Gastroesophageal sphincter (tissue), 4 donors: ENCODE results near the gene GPRC5B. TPM values are rescaled to one million over a fixed set of nuclear protein-coding genes. Genes with fewer than 3 reads are reported as not detected.

ENCODE experiments used
- ATAC-seq: fragments of 150-250 bp; one replicate; pipeline ENCODE4 v1.9.1; 2016; ENCODE audit warnings: mild to moderate bottlenecking, moderate library complexity
- H3K27ac ChIP-seq, 4 donors: fragments of 200-600 bp; sonication (generic) in 3 of 4; 1 replicate in 3 of 4; 2 replicates in 1 of 4; pipeline ENCODE4 v1.5.1; 2016 to 2019
- H3K27me3 ChIP-seq: fragments of 200-600 bp; sonication (generic); one replicate; pipeline ENCODE4 v1.5.1; 2019
- H3K36me3 ChIP-seq, 2 donors: fragments of 200-600 bp; sonication (generic); one replicate each; pipeline ENCODE4 v1.5.1; 2019; ENCODE audit warnings: control low read depth in 1 of 2
- H3K4me1 ChIP-seq, 3 donors: fragments of 200-600 bp; sonication (generic); 1 replicate in 2 of 3; 2 replicates in 1 of 3; pipeline ENCODE4 v1.5.1; 2016 to 2019; ENCODE audit warnings: control low read depth in 2 of 3
- H3K4me3 ChIP-seq, 2 donors: fragments of 200-600 bp; sonication (generic); one replicate each; pipeline ENCODE4 v1.5.1; 2019; ENCODE audit warnings: mild to moderate bottlenecking in 1 of 2, moderate library complexity in 1 of 2
- H3K9me3 ChIP-seq, 3 donors: fragments of 200-600 bp; sonication (generic); one replicate each; pipeline ENCODE4 v1.5.1; 2017 to 2019; ENCODE audit warnings: control low read depth in 2 of 3
- CTCF ChIP-seq, 4 experiments: fragments of 200-600 bp in 2 of 4; fragments of 450-650 bp in 2 of 4; sonication (generic) in 1 of 4; IDR thresholded peaks; one replicate each; pipeline ENCODE4 v1.5.1; 2017 to 2019; ENCODE audit warnings: antibody characterized with exemption in 4 of 4, mild to moderate bottlenecking in 2 of 4, moderate library complexity in 2 of 4
- EP300 ChIP-seq: sonication (generic); formaldehyde crosslinking; IDR thresholded peaks from one replicate; pipeline ENCODE4 v1.6.1; 2017; ENCODE audit warnings: antibody characterized with exemption, mild to moderate bottlenecking
- POLR2A ChIP-seq, 2 donors: fragments of 450-650 bp; IDR thresholded peaks; one replicate each; pipeline ENCODE4 v1.6.1; 2017; ENCODE audit warnings: antibody characterized with exemption in 2 of 2, mild to moderate bottlenecking in 2 of 2, moderate library complexity in 1 of 2
- POLR2AphosphoS5 ChIP-seq: sonication (generic); formaldehyde crosslinking; IDR thresholded peaks from one replicate; pipeline ENCODE4 v1.6.1; 2017; ENCODE audit warnings: antibody characterized with exemption
- WGBS, 2 donors: methylation state at CpG; one replicate each; pipeline ENCODE4 v1.1.5; 2018; ENCODE audit warnings: low coverage in 1 of 2; 5-methylcytosine and 5-hydroxymethylcytosine counted together
- total RNA-seq, 4 donors: library from RNA; depleted of rRNA; stranded (reverse); fragments of >200 nt; gene quantifications; one replicate each; pipeline ENCODE4 v1.1.0, GENCODE V29; 2016

GPRC5B gene
- total RNA-seq, 4 donors from 2014 or later, result 11.5 to 29.2 (median 20.5) TPM

DNA sequence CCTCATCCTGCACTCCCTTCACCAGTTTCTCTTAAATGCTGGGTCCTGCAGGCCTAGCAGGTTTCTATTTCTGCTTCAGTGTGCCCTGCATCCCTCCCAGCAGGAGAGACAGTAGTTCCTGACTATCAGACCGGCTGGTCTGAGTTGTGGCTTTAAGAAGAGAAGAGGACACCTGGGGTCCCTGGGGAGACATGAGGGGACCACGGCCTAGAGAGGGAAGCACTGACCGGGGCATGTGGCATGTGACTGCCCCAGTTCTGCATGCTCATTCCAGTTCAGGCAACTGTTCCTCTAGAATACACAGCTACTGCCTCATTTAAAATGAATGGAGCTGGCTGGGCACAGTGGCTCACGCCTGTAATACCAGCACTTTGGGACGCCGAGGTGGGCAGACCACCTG is 61.3 kb downstream of the GPRC5B start:
- Histone ChIP-seq H3K27ac (no peak overlapping the region), H3K4me3 (no peak overlapping the region), H3K9me3 (no peaks in the 10 kb centered on the region), H3K4me1 (no peaks in the 10 kb centered on the region), H3K27me3 (no peaks in the 10 kb centered on the region), H3K36me3 (peaks cover 0 to 11% of the 10 kb centered on the region in 2 donors)
- WGBS, 2 donors, result no CpG with 5 or more reads among the region's 6 CpGs
- TF ChIP-seq POLR2AphosphoS5 (no peak), EP300 (no peak), POLR2A (IDR thresholded peaks at IDR 0.05) (no peak), CTCF (IDR thresholded peaks at IDR 0.05) (no peak)
- no peak for ATAC-seq

DNA sequence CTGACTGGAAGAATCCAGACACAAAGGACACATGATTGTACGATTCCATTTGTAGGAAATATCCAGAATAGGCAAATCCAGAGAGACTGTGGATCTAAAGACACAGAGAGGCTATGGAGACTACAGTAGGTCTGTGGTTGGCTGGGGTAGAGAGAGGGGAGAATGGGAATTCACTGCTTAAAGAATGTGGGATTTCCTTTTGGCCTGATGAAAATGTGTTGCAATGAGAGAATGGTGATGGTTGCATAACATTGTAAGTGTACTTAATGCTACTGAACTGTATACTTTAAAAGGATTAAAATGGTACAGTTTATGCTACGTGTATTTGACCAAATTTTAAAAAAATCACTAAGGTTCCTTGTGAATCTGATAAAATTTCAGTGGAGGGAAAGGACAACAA is 62.1 kb downstream of the GPRC5B start:
- Histone ChIP-seq H3K4me3 (no peak overlapping the region), H3K36me3 (peaks cover 0 to 8% of the 10 kb centered on the region in 2 donors), H3K27ac (no peak overlapping the region), H3K27me3 (no peaks in the 10 kb centered on the region), H3K4me1 (no peaks in the 10 kb centered on the region), H3K9me3 (no peaks in the 10 kb centered on the region)
- 89% methylated on average over 2 of the region's 2 CpGs for WGBS, 2 donors
- no peak for TF ChIP-seq CTCF (IDR thresholded peaks at IDR 0.05)
- no peak for TF ChIP-seq POLR2AphosphoS5
- TF ChIP-seq POLR2A (IDR thresholded peaks at IDR 0.05), result no peak
- TF ChIP-seq EP300, result no peak
- ATAC-seq, result no peak

DNA sequence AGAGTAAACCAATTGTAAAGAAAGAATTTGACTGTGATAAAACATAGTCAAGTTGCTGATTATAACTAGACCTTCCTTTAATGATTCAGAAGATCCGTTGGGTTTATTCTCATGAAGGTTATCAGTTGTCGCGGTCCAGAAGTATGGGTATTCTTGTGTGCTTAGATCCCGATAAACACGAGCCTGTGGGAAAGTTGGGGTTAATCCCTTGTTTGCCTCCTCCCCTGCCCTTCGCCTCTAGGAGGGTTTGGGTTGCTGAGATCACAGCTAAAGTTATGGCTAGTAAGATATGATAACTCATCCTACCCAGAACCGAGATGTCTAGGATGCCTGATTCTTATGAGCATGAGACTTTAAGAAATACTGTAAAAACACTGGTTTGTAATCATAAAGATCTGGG is 66.8 kb downstream of the GPRC5B start:
- Histone ChIP-seq H3K4me1 (no peaks in the 10 kb centered on the region), H3K9me3 (no peaks in the 10 kb centered on the region), H3K36me3 (no peaks in the 10 kb centered on the region), H3K4me3 (no peak overlapping the region), H3K27me3 (no peaks in the 10 kb centered on the region), H3K27ac (no peak overlapping the region)
- 78 to 84% methylated on average over 7 of the region's 7 CpGs for WGBS, 2 donors
- no peak for TF ChIP-seq CTCF (IDR thresholded peaks at IDR 0.05)
- no peak for TF ChIP-seq EP300
- TF ChIP-seq POLR2AphosphoS5, result no peak
- TF ChIP-seq POLR2A (IDR thresholded peaks at IDR 0.05), result no peak
- ATAC-seq, result no peak

DNA sequence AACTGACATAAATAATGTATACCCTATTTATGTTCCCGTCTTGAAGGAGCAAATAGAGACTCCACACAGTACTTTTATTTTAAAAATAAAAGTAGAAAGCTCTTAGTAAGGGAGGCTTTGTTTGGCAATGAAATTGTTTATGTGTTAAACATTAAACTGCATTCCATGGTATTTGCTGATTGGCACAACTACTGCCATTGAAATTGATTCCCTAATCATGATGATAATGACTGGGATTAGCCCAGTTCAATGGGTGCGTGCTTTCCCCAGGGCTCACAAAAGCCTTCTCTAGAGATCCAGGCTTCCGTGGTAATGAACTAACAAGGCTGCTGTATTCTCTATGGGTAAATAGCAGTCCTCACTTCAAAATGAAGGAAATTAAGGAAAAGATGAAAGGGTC is 67.5 kb downstream of the GPRC5B start:
- TF ChIP-seq POLR2AphosphoS5 (no peak), POLR2A (IDR thresholded peaks at IDR 0.05) (no peak), CTCF (IDR thresholded peaks at IDR 0.05) (no peak), EP300 (no peak)
- no peak overlapping the region for H3K4me3 ChIP-seq
- no peak overlapping the region for H3K27ac ChIP-seq
- 68 to 89% methylated on average over 2 to 3 of the region's 3 CpGs for WGBS, 2 donors
- no peaks in the 10 kb centered on the region for H3K36me3 ChIP-seq
- H3K4me1 ChIP-seq, result no peaks in the 10 kb centered on the region
- no peaks in the 10 kb centered on the region for H3K27me3 ChIP-seq
- H3K9me3 ChIP-seq, result no peaks in the 10 kb centered on the region
- ATAC-seq, result no peak

- Histone ChIP-seq H3K27me3 (no peaks in the 10 kb centered on the region), H3K27ac (no peak overlapping the region), H3K4me3 (no peak overlapping the region), H3K36me3 (no peaks in the 10 kb centered on the region), H3K4me1 (no peaks in the 10 kb centered on the region), H3K9me3 (no peaks in the 10 kb centered on the region)
- 86 to 87% methylated on average over 2 of the region's 2 CpGs for WGBS, 2 donors
- ATAC-seq, result no peak
- TF ChIP-seq POLR2A (IDR thresholded peaks at IDR 0.05) (no peak), POLR2AphosphoS5 (no peak), CTCF (IDR thresholded peaks at IDR 0.05) (no peak), EP300 (no peak)
These were observed 69.2 kb downstream of the GPRC5B start for GRCh38 chr16:19815418-19815817.
